NCI-H2227 (cell line): Measurements from ENCODE around the gene KANK4.
"Not testable (repeated sequence)": the region's sequence is repeated elsewhere in the genome, so short reads cannot be mapped to it uniquely, and the experiment has no call there.

Experiments used
- DNase-seq: peaks from one replicate; lab custom pipeline; 2025; ENCODE audit not compliant: unreplicated experiment; lab: John Stamatoyannopoulos, UW

Gene KANK4

GRCh38 chr1:62274496-62275485 is 44.4 kb downstream of the KANK4 start:
- DNase-seq: no peak

GRCh38 chr1:62273953-62274352 is 45.3 kb downstream of the KANK4 start:
- no peak for DNase-seq

GRCh38 chr1:62271948-62272728 is 47.1 kb downstream of the KANK4 start:
- DNase-seq: peak; percentile 16

GRCh38 chr1:62271134-62271533 is 48.1 kb downstream of the KANK4 start:
- DNase-seq: peak; percentile 78

- DNase-seq: no peak
These were observed 49.3 kb downstream of the KANK4 start for GRCh38 chr1:62269851-62270495.

- DNase-seq: no peak
These were observed 49.8 kb downstream of the KANK4 start for GRCh38 chr1:62269439-62269838.

GRCh38 chr1:62268315-62268714 is 50.9 kb downstream of the KANK4 start:
- DNase-seq: no peak

GRCh38 chr1:62265956-62266935 is 53.0 kb downstream of the KANK4 start:
- no peak for DNase-seq

- DNase-seq: no peak
These were observed 55.4 kb downstream of the KANK4 start for GRCh38 chr1:62263814-62264353.

- DNase-seq: no peak
These were observed 56.0 kb downstream of the KANK4 start for GRCh38 chr1:62263006-62263813.

- no peak for DNase-seq
These were observed 58.5 kb downstream of the KANK4 start for GRCh38 chr1:62260688-62261087.

- no peak for DNase-seq
These were observed 59.7 kb downstream of the KANK4 start for GRCh38 chr1:62259551-62259950.

- DNase-seq: no peak
These were observed 69.0 kb downstream of the KANK4 start for GRCh38 chr1:62250126-62250726.

GRCh38 chr1:62247391-62248168 is 71.7 kb downstream of the KANK4 start:
- peak; percentile 78 for DNase-seq

GRCh38 chr1:62245201-62245600 is 74.0 kb downstream of the KANK4 start:
- DNase-seq: no peak

GRCh38 chr1:62244380-62244779 is 74.9 kb downstream of the KANK4 start:
- DNase-seq: not testable (repeated sequence)

- DNase-seq: no peak
These were observed 77.7 kb downstream of the KANK4 start for GRCh38 chr1:62241371-62242131.
